ACHN (cell line): ENCODE results near the gene CNTNAP2.

Experiments used
- DNase-seq: peaks from one replicate; pipeline ENCODE4 v3.0.0-alpha.2; 2015
- in situ Hi-C: cut with HindIII; loops from 2 replicates; pipeline ENCODE4 v1.10.0; 2017; ENCODE audit warnings: low sequenced_read_pairs, low pct_ligation_motif_present, low pct_unique_long_range_greater_than_20kb

Gene CNTNAP2

DNA sequence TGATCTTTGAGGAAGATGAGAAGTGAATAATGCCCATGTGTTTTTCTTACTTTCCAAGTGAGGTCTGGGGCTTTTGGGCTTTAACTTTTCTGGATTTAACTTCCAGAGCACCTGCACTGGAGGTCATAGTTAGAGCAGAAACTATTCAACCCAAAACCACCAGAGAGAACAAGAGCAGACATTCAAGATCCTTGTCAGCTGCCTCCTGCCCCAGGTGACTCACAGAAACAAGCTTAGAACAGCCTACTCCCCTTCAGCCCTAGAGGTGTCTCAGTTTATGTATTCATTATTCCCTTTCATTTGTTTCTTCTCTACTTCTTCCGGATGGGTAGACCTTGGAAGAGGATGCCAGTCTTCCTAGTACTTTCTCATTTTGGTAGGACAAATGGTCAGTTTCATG lies 270.5 kb downstream of the CNTNAP2 start:
- in situ Hi-C loops, result no loop called here
- no peak for DNase-seq

DNA sequence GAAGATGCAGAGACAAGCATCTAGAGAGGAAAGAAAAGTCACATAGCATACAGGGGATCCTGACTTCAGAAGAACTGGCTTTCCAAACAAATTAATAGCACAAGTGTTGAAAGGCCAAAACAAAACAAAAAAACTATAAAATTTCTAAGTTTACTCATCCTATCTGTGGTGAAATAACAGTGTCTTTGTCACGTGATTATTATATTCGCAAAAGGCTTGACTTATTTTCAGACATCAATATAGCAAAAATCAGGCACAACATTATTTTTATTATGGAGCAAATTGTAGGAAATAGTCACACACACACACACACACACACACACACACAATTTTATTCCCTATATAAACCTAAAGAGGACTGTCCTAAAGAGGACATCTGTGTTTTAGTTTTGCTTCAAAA lies 272.3 kb downstream of the CNTNAP2 start:
- DNase-seq, result no peak
- in situ Hi-C loops, result no loop called here

GRCh38 chr7:146393346-146393745 lies 276.7 kb downstream of the CNTNAP2 start:
- DNase-seq, result no peak
- in situ Hi-C loops, result no loop called here

GRCh38 chr7:146397141-146397540 lies 280.5 kb downstream of the CNTNAP2 start:
- DNase-seq, result no peak
- in situ Hi-C loops, result no loop called here

DNA sequence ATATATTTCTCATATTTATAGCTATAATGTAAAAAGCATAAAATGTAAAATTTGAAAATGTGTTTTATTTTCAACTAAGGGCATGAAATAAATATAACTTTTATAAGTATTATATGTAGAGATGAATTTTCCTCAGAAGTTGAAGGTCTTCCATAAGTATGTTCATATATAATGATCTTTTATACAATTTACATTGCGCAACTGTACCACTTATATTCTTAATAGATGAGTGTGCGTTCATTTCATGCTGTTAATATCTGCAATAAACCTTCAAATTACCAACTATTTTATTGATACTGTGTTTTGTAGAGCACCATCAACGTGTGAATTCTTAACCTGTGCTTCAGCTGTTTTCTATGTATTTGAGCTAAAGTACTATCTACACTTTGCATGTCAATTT lies 285.3 kb downstream of the CNTNAP2 start:
- in situ Hi-C loops, result no loop called here
- no peak for DNase-seq

DNA sequence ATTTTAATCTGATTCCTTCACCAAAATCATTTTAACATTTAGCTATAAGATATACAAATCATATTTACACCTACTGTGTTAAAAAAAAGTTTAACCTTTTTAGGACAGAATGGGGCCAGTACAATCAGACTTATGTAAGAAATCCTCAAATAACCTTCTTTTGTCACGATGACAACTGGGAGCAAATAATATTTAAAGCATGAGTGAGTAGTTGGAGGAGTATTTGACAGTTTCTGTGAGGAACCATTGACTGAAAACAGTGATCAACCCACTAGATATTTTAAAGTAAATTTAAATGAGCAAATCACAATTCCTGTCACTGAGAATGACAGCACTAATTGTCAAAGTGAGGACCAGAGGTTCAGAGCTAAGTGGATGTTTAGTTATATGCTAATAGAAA lies 289.1 kb downstream of the CNTNAP2 start:
- in situ Hi-C loops, result no loop called here
- DNase-seq, result no peak

DNA sequence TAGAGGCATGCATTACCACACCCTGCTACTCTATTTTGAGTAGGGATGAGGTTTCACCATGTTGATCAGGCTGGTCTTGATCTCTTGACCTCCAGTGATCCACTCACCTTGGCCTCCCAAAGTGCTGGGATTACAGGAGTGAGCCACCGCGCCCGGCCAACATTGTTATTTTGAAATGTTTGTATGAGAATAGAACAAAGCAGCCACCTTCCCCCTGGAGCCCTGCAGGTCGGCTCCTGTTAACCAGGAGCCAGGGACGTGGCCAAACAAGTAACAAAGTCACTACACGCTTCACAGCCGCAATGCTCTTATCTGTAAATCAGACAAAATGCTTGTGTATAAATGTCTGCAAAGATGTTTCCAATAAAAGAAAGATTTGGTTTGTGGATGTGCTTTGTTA lies 295.4 kb downstream of the CNTNAP2 start:
- in situ Hi-C loops, result no loop called here
- no peak for DNase-seq

GRCh38 chr7:146412781-146413180 lies 296.2 kb downstream of the CNTNAP2 start:
- in situ Hi-C loops, result no loop called here
- no peak for DNase-seq

DNA sequence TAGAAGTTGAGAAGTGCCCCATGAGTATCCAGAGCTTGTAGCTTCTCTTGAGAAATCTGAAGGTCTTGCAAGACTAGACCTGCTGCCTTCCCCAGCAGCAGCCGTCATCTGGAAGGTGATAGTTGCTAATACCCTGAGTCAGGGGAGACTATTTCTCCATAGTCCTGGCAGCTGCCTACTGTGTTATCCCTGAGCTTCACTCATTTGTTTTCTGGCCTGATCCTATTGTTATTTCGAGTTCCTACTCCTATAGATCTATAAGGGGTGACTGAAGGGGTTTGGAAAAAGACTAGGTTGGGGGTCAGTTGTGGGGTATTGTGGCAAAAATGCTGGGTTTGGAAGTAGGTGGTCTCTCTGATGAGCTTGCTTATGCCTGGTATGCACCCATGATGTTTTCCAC lies 297.8 kb downstream of the CNTNAP2 start:
- no peak for DNase-seq
- in situ Hi-C loops, result no loop called here

GRCh38 chr7:146414937-146415336 lies 298.3 kb downstream of the CNTNAP2 start:
- in situ Hi-C loops, result no loop called here
- peak; percentile 58 for DNase-seq

DNA sequence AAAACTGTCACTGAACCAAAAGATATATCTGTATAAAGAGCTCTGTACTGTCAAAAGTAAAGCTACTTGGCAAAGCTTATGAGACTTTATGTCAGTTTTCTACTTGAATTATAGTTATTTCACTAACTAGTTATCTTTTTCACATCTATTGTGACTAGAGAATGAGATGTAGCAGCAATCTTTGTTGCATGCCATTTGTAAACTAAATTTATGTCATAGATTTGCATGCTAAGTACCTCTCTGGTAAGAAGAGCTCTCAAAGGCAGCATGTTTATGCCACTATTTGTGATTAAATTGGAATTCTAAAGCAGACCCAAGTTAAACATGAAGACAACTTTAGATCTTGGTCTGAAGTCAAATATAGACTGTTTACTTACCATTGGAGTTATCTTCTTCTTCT lies 300.6 kb downstream of the CNTNAP2 start:
- in situ Hi-C loops, result no loop called here
- no peak for DNase-seq

DNA sequence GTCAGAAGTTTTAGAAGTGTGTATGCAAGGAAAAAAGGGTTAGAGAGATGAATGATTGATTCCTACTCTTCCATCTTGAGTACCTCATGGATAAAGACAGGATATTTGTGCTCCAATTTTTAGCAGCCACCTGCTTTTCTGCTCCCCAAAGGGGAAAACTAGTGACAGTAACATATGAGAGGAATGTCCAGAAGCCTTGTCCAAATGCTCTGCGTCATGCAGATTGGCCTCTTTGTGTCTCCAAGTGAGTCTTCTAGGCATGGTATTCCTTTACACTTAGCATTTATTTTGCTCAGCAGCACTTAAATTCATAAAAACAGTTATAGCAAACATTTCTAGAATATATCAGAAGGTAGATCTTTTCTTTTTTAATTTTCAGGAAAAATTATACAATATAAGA lies 306.8 kb downstream of the CNTNAP2 start:
- no peak for DNase-seq
- in situ Hi-C loops, result no loop called here

DNA sequence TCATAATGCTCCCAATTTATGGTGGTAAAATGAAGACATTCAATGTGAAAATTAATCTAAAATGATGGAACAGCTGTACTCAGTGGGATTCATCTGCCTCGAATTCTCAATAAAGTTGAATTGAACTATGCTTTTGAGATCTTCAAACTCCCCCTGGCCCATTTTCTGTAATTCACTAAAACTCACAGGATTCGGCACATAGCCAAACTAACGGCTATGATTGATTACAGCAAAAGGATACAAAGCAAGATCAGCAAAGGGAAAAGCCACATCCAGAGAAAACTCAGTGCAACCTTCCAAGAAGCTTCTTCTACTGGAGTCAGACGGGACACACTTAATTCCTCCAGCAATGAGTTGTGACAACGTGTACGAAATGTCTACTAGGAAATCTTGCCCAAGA lies 307.5 kb downstream of the CNTNAP2 start:
- in situ Hi-C loops, result no loop called here
- no peak for DNase-seq

DNA sequence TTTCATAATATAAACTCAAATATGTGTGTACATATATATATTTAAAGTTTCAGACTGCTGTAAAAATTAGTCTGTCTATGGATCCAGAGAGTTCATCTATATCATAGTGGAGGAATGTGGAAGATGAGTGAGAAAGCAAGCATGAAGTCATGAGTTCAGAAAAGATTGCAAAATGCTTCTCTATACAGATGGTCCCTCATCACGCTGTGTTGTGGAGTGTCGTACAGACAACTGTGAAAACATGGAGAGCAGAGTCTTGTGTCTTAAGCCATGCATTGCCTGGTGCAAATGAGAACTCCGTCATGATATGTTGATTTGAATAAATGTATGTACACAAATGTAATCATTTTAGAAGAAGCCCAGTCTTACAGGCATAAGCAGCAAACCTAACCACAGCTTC lies 316.9 kb downstream of the CNTNAP2 start:
- in situ Hi-C loops, result no loop called here
- no peak for DNase-seq

GRCh38 chr7:146443102-146443501 lies 326.5 kb downstream of the CNTNAP2 start:
- in situ Hi-C loops, result no loop called here
- no peak for DNase-seq

DNA sequence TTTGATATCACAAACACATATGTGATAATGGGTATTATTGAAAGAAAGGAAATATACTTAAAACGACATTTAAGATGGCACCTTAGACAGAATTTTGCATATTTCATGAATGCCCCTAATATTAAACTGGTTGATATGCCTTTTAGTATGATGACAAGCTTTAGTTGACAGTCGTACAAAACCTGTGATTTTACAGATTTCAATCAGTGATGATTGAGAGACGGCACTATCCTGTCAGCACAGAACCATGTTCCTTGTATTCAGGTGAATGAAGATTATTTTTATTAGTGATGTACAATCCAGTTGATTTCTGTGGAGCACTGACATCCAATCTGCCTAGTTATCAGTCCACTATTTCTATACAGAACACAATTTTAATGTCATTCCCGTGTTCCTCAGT lies 333.0 kb downstream of the CNTNAP2 start:
- in situ Hi-C loops, result no loop called here
- DNase-seq, result no peak

DNA sequence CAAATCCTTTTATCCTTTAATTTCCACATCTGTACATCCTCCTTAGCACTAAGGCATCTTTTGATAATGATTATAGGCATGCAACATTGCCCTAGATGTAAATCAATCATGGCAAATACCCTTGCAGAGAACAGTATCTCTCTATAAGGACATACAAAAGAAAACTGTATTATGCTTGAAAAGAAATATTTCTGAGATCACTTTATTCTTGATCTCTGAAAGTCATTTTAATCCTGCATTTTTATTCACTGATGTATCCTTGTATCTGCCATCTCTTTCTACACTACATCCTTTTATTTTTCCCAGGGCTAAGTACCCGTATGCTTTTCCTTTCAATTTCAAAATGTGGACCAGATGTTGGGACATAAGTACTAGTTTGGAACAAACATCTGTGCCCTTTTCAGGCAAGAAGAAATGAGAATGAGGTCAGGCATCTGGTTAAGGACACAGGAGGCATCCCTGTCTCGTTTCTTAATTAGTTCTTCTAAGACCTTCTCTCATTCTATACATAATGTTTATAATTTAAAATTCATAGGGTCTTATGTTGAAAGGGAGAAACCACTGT lies 338.6 kb downstream of the CNTNAP2 start:
- no peak for DNase-seq
- in situ Hi-C loops, result no loop called here

- in situ Hi-C loops, result no loop called here
- no peak for DNase-seq
These were observed 362.4 kb downstream of the CNTNAP2 start for GRCh38 chr7:146479040-146479439.

DNA sequence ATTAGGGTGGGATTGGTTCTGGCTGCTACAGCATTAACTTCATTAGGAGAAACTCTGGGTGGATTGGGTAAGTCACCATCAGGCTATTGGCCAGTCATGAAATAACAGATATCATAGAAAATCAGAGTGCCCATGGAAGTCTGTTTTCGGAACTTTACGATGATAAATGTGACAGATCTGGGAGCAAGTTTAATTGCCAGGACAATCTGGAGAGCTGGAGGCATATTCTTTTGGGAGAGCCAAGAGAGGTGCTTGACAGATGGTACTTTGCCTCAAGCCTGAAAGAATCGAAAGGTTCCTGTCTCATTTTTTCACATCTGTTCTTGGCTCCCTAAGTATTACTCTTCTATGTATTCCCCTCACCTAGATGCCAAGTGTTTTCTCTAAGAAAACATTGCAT lies 369.9 kb downstream of the CNTNAP2 start:
- DNase-seq, result no peak
- in situ Hi-C loops, result no loop called here

DNA sequence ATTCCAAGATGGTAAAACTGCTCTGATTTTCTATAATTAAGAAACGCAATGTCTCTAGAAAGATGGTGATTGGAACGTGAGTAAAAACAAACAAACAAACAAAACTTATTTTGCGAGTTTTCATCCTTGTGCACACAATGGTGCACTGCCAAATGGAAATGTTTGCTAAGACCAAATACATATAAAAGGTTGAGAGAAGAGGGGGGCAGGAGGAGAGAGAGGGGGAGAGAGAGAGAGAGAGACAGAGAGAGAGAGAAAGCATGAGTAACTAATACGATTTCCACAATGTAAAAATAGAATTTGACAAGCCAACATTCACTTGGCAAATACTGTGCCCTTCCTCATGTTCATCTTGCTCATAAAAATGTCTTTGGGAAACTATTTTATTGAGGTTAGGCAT lies 375.4 kb downstream of the CNTNAP2 start:
- in situ Hi-C loops, result no loop called here
- no peak for DNase-seq

GRCh38 chr7:146494952-146495596 lies 378.5 kb downstream of the CNTNAP2 start:
- in situ Hi-C loops, result no loop called here
- no peak for DNase-seq
